DMS79 (cell line): ENCODE data around the gene GRIN3B.
A peak's percentile ranks its signal among the peaks of the same experiment; 100 is the strongest.
"Not testable (repeated sequence)": the region's sequence is repeated elsewhere in the genome, so short reads cannot be mapped to it uniquely, and the experiment has no call there.

ENCODE experiments used
- DNase-seq: peaks from one replicate; lab custom pipeline; 2025; lab: John Stamatoyannopoulos, UW

The GRIN3B gene

DNA sequence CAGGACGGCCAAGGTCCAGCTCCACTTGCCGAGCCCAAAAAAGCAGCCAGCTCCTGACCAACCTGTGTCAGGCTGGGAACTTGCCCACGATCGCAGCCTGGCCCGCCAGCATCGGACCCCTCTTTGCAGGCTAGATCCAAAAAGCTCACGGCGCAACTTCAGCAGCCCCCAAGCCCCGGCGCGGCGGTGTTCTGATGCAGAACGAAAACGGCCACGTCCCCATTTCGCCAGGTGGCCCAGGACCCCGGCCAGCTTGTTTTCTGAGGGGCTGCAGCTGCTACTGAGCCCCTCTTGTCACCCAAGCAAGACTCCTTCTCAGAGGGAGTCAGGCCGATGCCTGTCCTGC is 19.4 kb downstream of the GRIN3B start:
- DNase-seq, result no peak

DNA sequence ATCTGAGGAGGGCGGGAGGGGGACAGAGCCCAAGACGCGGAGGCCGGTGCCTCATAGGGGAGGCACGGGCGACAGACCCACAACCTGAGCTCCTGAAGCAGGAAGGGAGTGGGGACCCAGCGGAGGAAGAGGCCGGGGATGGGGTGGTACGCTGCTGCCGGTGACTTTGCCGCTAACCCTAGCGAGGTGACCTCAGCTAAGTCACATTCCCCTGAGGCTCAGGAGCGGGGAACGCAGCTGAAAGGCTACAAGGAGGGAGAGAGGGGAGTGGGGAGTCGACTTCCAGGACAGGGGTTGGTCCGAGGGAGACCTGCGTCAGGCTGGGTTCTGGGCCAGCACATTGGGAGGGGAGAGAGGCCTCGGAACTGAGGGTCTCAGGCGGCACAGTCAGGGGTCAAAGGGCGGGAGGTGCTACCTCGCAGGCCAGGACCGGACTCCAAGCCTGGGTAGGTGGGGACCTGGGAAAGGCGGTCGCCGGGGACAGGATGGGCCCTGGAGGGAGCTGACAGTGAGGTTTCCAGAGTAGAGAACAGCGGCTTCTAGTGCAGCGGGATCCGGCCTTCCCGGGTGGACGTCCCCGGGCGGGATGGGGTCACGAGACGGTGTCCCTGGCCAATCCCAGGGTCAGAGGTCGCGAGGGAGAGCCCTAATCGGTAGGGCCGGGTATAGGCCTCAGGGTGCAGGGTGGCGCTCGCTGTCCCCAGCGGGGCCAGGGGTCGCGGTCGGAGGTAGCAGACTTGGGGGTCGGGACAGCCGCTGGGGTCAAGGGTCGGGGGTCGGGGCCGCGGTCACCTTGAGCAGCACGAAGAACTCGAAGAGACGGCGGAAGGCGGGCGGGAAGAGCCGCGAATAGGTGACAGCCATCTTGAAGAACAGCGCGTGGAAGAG is 20.0 kb downstream of the GRIN3B start:
- no peak for DNase-seq

- DNase-seq, result peak; percentile 93
These were observed 20.7 kb downstream of the GRIN3B start, which contains the start of gene TMEM259 for GRCh38 chr19:1020868-1021425. Gene TMEM259 (minus strand): TSS chr19:1021123. CDS start chr19:1020996, 127 bp downstream.

- DNase-seq, result not testable (repeated sequence)
These were observed 23.6 kb downstream of the GRIN3B start for GRCh38 chr19:1023883-1024188.

DNA sequence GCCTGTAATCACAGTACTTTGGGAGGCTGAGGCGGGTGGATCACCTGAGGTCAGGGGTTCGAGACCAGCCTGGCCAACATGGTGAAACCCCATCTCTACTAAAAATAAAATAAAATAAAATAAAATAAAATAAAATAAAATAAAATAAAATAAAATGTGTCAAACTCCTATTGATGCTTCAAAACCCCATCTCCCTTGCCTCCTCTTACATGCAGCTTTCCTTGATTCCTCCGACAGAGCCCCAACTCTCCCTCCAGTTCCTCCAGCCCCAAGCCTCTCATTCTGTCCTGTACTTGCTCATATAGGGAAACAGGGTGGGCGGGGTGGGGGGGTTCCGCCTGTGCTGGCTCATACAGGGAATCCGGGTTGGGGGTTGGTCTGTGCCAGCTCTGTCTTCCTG is 24.9 kb downstream of the GRIN3B start:
- not testable (repeated sequence) for DNase-seq

DNA sequence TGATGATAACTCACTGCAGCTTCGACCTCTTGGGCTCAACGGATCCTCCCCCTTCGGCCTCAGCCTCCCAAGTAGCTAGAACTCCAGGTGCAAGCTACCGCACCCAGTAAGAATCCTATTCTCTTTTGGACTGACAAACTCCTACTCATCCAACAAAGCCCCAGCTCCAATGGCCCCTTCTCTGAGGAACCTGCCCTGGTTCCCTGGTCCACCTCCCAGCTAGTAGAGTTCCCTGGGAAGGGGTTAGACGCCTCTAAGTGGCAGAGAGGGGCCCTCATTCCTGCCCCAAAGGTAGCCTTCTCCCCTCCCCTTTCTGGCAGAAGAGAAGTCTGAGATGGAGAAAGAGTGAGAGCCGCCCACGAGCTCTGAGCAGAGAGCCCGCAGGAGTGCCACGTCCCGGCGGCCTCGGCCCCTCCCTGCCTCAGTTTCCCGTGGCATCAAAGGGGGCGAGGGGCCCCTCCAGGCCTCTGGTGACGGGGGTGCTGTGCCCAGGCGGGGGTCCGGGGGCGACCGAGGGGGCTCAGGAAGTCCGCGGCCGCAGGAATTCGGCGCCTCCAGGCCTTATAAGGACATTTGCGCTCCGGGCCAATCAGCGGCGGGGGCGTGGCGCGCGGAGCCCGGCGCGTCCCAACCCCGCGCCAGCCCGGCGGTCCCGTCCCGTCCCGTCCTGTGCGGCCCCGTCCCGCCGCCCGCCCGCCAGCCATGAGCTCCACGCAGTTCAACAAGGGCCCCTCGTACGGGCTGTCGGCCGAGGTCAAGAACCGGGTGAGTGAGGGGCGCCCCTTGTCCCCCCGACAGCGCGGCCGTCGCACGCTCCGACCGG is 26.0 kb downstream of the GRIN3B start, which contains the start of gene CNN2:
CNN2 (plus strand) TSS at position 649 of the 823 bp plus-strand sequence; CDS start at position 703, 54 bp downstream.
- DNase-seq, result no peak

GRCh38 chr19:1026783-1027649 is 26.8 kb downstream of the GRIN3B start:
- DNase-seq, result no peak

DNA sequence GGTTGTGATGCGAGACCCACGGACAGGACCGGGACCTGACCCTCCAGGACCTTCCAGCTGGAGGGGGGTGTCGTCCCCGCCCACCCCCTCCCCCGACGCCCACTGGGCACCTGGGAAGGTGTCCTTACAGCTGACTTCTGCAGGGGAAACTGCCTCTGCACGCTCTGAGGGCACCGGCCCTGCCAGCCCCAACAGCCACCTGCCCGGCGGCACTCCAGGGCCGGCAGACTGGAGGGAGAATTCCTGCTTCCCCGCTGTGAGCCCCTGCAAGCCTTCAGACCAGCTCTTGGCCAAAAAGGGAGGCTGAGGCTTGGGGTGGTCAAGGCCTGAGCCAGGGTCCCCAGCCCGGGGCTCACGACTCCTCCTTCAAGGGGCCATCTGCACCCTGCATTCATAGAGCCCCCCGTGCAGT is 27.4 kb downstream of the GRIN3B start:
- no peak for DNase-seq

DNA sequence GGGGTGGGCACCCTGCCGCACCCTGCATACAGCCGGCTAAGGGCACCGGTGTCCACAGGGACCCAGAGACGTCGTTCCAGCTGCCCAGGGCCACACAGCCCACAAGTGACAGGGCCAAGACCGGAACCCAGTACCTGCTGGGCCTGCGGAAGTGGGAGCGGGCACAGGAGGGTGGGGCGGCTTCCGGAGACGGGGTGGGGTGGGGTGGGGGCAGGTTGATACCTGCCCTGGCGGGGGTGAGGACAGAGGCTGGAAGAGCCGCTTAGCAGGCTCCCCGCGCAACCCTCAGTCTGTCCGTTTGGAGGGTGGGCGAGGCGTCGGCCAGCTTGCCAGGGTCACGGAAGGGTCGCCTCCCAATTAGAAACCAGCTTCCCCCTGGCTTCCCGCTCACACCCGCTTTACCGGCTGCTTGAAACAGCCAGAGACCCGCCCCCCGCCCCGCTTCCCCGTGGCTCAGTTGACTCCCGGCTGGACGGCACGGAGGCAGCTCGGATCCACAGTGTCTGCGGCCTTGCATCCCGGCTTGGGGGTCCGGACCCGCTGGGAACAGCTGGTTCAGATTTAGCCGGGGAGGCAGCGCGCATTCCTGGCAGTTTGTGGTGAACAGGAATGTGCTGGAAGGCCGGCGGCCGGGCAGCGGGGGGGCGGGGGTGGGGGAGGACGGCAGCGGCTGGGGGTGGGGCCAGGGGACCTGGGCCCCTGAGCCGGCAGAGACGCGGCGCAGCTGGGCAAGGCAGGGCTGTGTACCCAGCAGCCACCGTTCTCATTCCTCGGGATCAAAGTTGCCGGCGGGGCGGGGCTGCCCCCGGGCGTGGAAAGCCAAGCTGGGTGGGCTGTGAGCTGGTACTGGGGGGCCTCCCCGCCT is 28.1 kb downstream of the GRIN3B start:
- no peak for DNase-seq

DNA sequence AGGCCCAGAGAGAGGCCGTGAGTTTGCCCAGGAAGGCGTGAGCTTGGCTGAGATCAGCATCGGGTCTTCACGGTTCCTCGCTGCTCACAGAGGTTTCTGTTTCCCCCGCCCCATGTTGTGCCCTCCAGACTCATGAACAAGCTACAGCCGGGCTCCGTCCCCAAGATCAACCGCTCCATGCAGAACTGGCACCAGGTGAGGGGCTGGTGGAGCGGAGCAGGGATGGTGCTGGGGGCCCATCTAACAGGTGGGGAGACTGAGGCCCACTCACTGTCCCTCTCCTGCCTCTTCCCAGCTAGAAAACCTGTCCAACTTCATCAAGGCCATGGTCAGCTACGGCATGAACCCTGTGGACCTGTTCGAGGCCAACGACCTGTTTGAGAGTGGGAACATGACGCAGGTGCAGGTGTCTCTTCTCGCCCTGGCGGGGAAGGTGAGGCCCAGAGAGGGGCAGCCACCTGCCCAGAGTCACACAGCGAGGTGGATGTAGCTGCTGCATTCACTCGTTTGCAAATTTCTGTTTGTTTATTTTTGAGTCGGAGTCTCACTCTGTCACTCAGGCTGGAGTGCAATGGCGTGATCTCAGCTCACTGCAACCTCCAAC is 32.1 kb downstream of the GRIN3B start:
- DNase-seq, result no peak

DNA sequence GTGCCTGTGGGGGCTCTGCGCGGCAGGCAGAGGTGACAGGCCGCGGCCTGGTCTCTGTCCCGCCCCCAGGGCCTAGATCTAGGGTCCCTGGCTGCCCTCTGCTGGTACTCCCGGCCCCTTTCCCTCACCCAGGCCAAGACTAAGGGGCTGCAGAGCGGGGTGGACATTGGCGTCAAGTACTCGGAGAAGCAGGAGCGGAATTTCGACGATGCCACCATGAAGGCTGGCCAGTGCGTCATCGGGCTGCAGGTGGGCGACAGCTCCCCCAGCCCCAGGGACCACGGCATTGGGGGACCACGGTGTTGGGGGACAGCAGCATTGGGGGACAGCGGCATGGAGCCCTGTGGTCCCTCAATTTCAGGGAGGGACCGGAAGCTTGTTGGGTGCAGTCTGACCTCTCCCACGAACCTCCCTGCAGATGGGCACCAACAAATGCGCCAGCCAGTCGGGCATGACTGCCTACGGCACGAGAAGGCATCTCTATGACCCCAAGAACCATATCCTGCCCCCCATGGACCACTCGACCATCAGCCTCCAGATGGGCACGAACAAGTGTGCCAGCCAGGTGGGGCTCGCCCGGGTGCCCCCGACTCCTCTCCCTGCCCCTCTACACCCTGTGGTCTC is 35.9 kb downstream of the GRIN3B start:
- DNase-seq, result no peak

GRCh38 chr19:1037621-1038064 is 37.4 kb downstream of the GRIN3B start:
- DNase-seq, result no peak

DNA sequence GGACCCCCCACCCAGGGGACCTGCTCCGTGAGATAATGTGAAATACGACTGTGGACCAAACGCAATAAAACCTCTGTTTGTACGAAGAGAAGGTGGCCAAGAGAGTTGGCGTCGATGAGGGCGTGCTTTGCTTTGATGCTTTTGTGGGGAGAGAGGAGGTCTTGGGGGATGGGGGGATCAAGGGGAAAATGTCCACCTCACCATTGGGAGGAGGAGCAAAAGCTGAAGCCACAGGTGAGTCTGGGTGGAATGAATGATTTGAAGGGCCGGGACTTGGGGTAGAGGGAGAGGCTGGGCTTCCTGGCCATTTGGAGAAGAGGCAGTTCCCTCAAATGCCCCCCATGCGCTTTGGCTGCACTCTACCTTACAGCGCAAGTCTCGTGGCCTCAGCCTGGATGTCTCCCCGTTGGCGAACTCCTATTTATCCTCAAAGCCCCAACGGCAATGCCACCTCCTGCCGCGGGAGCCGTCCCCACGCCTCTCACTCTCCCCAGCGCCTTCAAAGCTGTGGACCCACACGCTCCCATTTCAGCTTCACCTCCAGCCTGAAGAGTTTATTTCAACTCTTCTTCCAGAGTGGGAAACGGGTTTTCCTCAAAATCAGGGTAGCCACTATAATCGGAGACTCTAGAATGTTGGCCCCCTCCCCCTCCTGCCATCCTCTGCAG is 38.9 kb downstream of the GRIN3B start:
- DNase-seq, result no peak

DNA sequence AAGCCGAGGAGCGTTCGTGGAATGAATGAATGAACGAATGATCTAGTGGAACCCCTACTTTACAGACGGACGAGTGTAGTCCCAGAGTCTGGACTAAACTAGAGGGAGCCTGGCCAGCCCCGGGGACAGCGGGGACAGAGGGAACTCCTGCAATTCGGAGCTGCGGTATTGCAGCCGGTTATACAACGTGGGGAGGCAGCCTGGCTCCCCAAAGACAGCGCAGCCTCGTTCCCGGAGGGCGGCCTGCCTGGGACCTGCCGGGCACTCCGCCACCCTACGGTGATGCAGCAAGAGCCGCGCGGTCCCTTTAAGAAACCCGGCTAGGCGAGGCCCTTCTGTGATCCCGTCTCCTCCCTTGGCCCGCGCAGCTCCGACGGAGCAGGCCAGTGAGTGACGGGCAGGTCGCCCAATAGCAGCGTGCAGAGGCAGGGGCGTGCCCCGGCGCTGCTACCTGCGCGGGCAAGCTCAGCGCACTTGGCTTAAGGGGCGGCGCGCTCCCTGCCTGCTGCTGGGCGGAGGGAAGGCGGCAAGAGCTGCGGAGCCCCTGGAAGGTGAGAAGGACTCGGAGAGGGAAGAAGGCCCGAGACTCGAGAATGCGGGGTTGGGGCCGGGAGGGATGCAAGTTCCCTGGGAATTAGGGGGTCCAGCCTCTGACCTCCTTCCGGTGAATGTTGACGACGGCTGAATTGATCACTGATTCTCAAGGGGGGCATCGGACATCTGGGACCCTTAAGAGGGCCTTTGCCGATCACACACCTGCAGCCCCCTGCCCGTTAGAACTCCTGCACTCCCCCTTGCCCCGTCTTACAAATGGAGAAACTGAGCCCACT is 39.6 kb downstream of the GRIN3B start, which contains the start of gene ABCA7:
ABCA7 (plus strand) TSS at position 462 of the 830 bp plus-strand sequence. CDS start 1,255 bp downstream, outside the sequence.
- DNase-seq, result peak; percentile 95

GRCh38 chr19:1040476-1041271 is 40.5 kb downstream of the GRIN3B start:
- peak; percentile 57 for DNase-seq

- no peak for DNase-seq
These were observed 41.1 kb downstream of the GRIN3B start for GRCh38 chr19:1041272-1041834.
